Motor neuron (in vitro differentiated cells): Measurements from ENCODE around the gene MEOX2. TPM values are rescaled to one million over a fixed set of nuclear protein-coding genes. Genes with fewer than 3 reads are reported as not detected.
A peak's percentile ranks its signal among the peaks of the same experiment; 100 is the strongest.

ENCODE experiments used
- ATAC-seq, 8 experiments: fragments of 200-7000 bp; cut with Tn5 transposase; replicated peaks in 6 of 8; 2 replicates each; pipeline ENCODE4 v1.8.0; 2021; ENCODE audit warnings: mild to moderate bottlenecking in 8 of 8, moderate library complexity in 8 of 8
- H3K27ac ChIP-seq, 2 donors: fragments of 250-450 bp; sonication (Bioruptor Pico); 2 replicates each; pipeline ENCODE4 v1.9.0; 2021; ENCODE audit warnings: antibody characterized with exemption in 2 of 2, mild to moderate bottlenecking in 2 of 2, moderate library complexity in 1 of 2
- H3K4me1 ChIP-seq, 2 donors: fragments of 250-450 bp; sonication (Bioruptor Pico); replicated peaks in 1 of 2; 2 replicates each; pipeline ENCODE4 v1.6.1; 2021; ENCODE audit warnings: antibody characterized with exemption in 2 of 2, mild to moderate bottlenecking in 2 of 2, moderate library complexity in 1 of 2
- H3K4me3 ChIP-seq, 5 donors: fragments of 250-450 bp; sonication (Bioruptor Pico); 2 replicates each; pipeline ENCODE4 v1.9.0; 2021; ENCODE audit warnings: antibody characterized with exemption in 5 of 5, mild to moderate bottlenecking in 5 of 5, moderate library complexity in 4 of 5
- WGBS, 10 experiments: fragments of 450-650 bp; shearing (Covaris generic); methylation state at CpG; one replicate each; pipeline ENCODE4 v1.0.0; 2022; 5-methylcytosine and 5-hydroxymethylcytosine counted together
- in situ Hi-C, 9 experiments: fragments of 400-800 bp; cut with MboI; loops; one replicate each; pipeline ENCODE4 v1.15.0; 2021; ENCODE audit warnings: low sequenced_read_pairs in 9 of 9, low pct_unique_long_range_greater_than_20kb in 2 of 9; ENCODE audit not compliant: unreplicated experiment in 9 of 9
- total RNA-seq, 8 experiments: library from RNA; unstranded; fragments of 300-600 nt; gene quantifications; 2 replicates each; pipeline versions ENCODE4 v1.2.3 to v1.2.4, GENCODE V29; 2022

Gene MEOX2
- total RNA-seq, 8 experiments from 2014 or later: 0.14 to 12.0 (median 1.3) TPM; not detected in 1

DNA sequence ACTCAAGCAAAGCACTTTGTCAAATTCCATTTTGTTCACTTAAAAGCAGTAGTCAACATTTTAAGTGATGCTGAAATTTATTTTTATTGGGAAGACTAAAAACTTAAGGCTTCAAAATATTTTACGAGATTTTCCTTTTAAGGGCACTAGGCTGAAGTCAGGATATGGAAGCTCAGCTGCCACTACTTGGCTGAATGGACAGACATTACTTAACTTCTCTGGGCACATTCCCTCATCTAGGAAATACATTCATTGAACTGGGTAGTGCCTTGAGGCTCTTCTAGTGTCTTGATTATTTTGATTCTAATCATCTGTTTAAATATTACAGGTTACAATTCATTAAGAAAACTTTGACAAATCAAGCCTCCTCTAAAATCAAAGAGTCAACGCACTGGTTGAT is 11.1 kb downstream of the MEOX2 start:
- no peak overlapping the region for H3K4me3 ChIP-seq
- H3K4me1 ChIP-seq: no peaks in the 10 kb centered on the region
- no peak for ATAC-seq
- H3K27ac ChIP-seq: no peak overlapping the region
- in situ Hi-C loops: no loop called here
- 33 to 100% (median 92%) methylated on average over 1 to 2 of the region's 2 CpGs for WGBS, 10 experiments

DNA sequence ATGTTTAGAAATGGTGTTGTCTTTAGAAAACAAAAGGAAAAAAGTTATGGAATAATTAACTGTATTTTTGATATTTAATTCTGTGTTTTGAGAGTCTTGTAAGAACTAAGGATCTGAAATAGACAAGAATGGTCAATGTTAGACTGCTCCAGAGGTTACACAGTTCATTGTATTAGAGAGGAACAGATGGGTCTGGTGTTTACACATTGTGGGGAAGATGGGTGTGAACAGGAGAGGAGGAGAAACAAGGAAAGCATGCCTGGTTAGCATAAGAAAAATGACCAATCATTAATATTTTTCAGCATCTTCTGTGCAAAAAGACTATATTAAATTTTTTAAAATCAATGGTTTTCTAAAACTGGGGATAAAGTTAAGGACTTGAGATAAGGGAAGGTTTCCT is 11.9 kb downstream of the MEOX2 start:
- ATAC-seq: peak in 1 of 8 experiments; percentile 43
- Histone ChIP-seq H3K27ac (no peak overlapping the region), H3K4me3 (no peak overlapping the region), H3K4me1 (no peaks in the 10 kb centered on the region)
- in situ Hi-C loops: loop anchor here in 1 of 9 experiments (25.0 kb wide), 1 partner anchor 112 kb away; the partner anchor contains the start of gene AGMO

DNA sequence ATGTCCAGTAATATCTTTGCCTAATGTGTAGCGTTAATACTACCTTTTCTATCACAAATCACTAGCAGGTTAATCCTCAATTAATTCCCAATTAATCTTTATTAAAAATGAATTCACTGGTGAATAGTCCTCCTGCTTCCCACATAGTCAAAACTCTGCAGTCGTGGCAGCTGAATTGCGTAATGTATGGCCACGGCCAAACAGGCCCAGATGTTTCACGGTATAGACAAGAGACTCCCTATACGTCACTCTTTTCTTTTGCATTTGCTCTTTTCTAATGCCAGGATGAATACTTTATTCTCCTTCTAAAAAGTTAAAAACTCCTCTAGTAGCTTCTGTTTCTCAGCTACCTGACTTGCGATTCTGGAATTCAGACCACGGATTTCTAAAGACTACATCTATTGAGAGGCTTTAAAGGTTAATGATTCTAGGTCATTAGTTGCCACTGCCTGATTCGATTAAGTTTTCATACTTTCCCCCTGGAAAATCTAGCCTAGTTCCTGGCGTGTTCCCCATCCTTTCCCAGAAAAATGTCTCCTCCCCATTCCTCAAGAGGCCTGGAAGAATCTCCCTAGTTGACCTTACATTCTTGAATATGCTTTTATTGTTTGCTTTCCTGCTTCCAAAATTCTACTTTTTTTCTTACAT is 16.9 kb downstream of the MEOX2 start:
- in situ Hi-C loops: loop anchor here in 1 of 9 experiments (25.0 kb wide), 1 partner anchor 107 kb away; the partner anchor contains the start of gene AGMO
- H3K4me1 ChIP-seq: no peaks in the 10 kb centered on the region
- no peak overlapping the region for H3K4me3 ChIP-seq
- H3K27ac ChIP-seq: no peak overlapping the region
- ATAC-seq: no peak
- WGBS, 10 experiments: 55 to 92% (median 67%) methylated on average over 2 to 10 of the region's 10 CpGs

DNA sequence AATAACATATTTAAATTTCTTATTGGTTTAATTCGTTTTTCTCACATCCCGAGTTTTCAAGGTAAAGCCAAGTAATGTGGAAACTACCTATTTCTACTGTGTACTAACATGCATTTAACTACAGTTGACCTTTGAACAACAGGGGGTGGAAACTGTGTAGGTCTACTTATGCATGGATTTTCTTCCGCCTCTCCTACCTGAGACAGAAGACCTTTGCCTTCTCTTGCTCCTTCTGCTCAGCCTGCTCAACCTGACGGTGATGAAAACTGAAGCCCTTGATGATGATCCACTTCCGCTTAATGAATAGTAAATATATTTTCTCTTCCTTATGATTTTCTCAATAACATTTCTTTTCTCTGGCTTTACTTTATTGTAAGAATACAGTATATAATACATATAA is 18.5 kb downstream of the MEOX2 start:
- Histone ChIP-seq H3K27ac (no peak overlapping the region), H3K4me3 (no peak overlapping the region), H3K4me1 (no peaks in the 10 kb centered on the region)
- no peak for ATAC-seq
- in situ Hi-C loops: loop anchor here in 1 of 9 experiments (25.0 kb wide), 1 partner anchor 106 kb away; the partner anchor contains the start of gene AGMO
- 82 to 100% (median 95%) methylated on average over 2 to 5 of the region's 5 CpGs; no CpG with 5 or more reads in 1 of the 10 experiments for WGBS, 10 experiments

DNA sequence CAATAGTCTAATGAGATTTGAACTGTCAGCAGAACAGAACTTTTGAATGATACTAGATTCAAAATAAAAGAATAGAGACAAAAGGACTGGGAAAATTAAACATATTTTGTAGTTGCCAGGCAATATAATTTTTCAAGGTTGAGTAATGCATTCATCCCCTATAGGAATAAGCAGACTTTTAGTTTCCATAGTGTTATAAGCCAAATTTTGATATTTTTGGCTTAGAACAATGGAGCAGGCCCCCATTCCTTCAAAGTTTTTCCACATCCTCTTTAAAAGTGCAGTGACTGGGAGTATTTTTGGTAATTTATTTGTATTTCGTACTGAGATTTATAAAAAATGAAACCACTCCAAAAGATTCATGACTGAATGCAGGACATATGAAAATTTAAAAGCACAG is 24.0 kb downstream of the MEOX2 start:
- 14 to 100% (median 79%) methylated on average over 1 of the region's 1 CpG; no CpG with 5 or more reads in 2 of the 10 experiments for whole genome bisulfite sequencing, 10 experiments
- no peak for ATAC-seq
- Histone ChIP-seq H3K4me3 (no peak overlapping the region), H3K4me1 (no peaks in the 10 kb centered on the region), H3K27ac (no peak overlapping the region)
- in situ Hi-C loops: loop anchor here in 1 of 9 experiments (25.0 kb wide), 1 partner anchor 100 kb away; the partner anchor contains the start of gene AGMO

DNA sequence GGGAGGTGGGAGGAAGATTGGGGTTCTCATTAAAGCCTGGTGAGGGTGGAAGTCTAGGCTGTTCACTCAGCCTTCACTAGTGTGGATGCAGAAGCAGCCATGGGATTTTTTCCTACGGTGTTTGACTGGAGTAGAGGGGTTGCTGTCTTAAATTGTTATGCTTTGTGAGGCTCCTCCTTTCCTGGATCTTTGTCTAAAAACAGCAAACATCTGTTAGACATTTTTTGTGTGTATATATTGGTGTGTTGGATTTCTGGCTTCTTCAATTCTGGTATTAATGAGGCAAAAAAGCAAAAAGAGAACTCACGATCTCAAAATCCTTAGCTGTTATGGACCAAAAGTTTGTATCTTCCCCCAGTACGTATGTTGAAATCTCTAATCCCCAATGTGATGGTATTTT is 28.2 kb downstream of the MEOX2 start:
- Histone ChIP-seq H3K4me1 (no peaks in the 10 kb centered on the region), H3K27ac (no peak overlapping the region), H3K4me3 (no peak overlapping the region)
- 0 to 88% (median 56%) methylated on average over 1 to 3 of the region's 3 CpGs; no CpG with 5 or more reads in 1 of the 10 experiments for WGBS, 10 experiments
- in situ Hi-C loops: loop anchor here in 1 of 9 experiments (25.0 kb wide), 1 partner anchor 96 kb away; the partner anchor contains the start of gene AGMO
- no peak for ATAC-seq

DNA sequence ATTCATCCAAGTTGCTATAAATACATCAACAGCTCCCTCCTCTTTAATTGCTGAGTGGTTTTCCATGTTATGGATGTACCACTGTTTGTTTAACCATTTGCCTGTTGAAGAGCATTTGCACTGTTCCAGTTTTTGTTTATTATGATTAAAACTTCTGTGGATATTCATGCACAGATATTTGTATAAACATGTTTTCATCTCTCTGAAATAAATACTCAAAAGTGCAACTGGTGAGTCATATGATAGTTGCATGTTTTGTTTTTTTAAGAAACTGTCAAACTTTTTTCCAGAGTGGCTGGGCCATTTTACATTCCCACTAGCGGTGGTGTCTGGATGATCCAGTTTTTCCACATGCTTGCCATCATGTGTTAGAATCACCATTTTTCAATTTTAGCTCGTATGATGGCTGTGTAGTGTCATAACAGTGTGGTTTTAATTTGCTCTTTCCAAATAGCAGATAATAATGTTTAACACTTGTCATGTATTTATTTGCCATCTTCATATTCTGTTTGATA is 33.6 kb downstream of the MEOX2 start:
- WGBS, 10 experiments: 0 to 91% (median 63%) methylated on average over 1 to 2 of the region's 2 CpGs; no CpG with 5 or more reads in 1 of the 10 experiments
- Histone ChIP-seq H3K27ac (no peak overlapping the region), H3K4me1 (no peaks in the 10 kb centered on the region), H3K4me3 (no peak overlapping the region)
- peak in 1 of 8 experiments; percentile 59 for ATAC-seq
- in situ Hi-C loops: loop anchor here in 1 of 9 experiments (25.0 kb wide), 1 partner anchor 91 kb away; the partner anchor contains the start of gene AGMO

DNA sequence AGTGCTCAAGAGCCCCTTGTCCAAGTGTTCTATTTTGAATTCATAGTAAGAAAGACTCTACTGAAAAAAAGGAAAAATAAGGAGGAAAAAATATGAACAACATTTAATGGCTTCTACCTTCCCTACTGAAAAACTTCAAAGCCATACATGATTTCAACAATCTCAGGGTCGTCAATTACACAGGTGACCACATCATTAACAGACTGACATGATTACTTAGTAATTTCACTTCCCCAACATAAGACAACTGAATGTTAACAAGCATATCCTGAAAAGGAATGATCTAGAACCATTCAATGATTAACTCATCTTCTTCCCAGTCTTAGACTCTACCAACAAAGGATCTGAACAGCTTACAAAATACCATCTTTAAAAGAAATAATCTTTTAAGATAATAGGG is 34.8 kb downstream of the MEOX2 start:
- ATAC-seq: no peak
- whole genome bisulfite sequencing, 10 experiments: 0 to 100% (median 86%) methylated on average over 1 of the region's 1 CpG; no CpG with 5 or more reads in 1 of the 10 experiments
- Histone ChIP-seq H3K4me3 (no peak overlapping the region), H3K4me1 (no peaks in the 10 kb centered on the region), H3K27ac (no peak overlapping the region)
- in situ Hi-C loops: loop anchor here in 1 of 9 experiments (25.0 kb wide), 1 partner anchor 89 kb away; the partner anchor contains the start of gene AGMO

DNA sequence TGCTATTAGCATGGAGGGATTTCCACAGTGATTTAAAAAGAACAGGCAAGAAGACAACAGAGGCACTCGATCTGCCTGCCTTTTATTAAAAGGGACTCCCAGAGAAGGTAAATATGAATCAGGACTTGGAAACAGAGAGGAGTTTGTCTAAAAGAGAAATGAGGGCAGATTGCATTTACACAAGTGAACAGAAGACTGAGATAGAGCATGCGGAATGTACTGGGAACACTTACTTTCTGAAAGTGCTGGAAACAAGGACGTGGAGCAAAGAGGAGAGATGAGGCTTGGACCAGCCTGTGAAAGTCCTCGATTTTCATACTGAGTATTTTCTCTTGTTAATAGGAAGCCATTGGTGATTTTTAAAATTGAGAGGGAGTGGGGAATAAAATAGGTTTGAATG is 35.7 kb downstream of the MEOX2 start:
- WGBS, 10 experiments: 61 to 93% (median 74%) methylated on average over 2 to 4 of the region's 4 CpGs; no CpG with 5 or more reads in 1 of the 10 experiments
- Histone ChIP-seq H3K27ac (no peak overlapping the region), H3K4me3 (no peak overlapping the region), H3K4me1 (no peaks in the 10 kb centered on the region)
- in situ Hi-C loops: loop anchor here in 1 of 9 experiments (25.0 kb wide), 1 partner anchor 88 kb away; the partner anchor contains the start of gene AGMO
- ATAC-seq: peak in 1 of 8 experiments; percentile 75

DNA sequence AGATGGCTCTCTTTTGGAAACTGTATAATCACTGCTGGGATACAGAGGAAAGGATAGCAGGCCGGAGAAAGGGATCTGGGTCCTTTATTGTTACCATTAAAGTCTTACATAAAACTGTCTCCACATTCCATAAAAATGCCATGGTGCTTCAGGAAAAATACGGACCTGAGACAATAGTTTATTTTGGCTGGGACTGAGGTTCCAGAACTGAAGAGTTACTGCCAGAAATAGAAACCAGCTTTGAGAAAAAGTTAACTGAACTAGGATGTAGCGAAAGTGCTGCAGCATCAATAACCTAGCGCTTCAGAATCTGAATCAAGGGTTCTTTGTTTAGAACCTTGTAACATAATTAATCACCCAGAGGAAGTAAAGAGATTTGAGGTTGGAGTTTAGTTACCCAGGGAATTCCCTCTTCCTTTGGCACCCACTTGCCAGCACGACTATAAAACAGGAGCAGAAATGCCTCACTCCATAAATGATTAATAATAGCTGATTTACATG is 38.0 kb downstream of the MEOX2 start:
- no peak overlapping the region for H3K27ac ChIP-seq
- no peak overlapping the region for H3K4me3 ChIP-seq
- H3K4me1 ChIP-seq: peaks cover 0 to 8% of the 10 kb centered on the region in 2 donors
- ATAC-seq: peak in 4 of 8 experiments; percentile 16 to 77 (median 45)
- in situ Hi-C loops: no loop called here
- WGBS, 10 experiments: 12 to 79% (median 57%) methylated on average over 2 to 5 of the region's 5 CpGs

DNA sequence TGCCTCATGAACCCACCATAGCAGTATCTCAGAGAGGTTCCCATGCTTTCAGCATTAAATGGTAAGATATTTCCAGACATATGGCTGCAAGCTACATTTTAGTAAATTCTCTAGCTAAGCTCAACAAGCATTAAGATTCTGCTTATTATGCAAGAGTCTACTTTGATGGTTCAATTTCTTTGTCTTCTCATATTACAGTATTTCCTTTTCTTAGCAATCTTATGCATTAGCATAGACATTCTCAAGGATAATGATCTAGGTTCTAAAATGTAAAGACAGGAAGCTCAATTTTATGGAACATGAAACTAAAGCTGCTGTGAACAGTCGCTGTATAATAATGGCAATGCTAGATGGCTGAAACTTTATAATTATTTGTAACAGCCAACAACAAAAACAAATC is 39.2 kb downstream of the MEOX2 start:
- 88 to 100% (median 100%) methylated on average over 1 of the region's 1 CpG; no CpG with 5 or more reads in 1 of the 10 experiments for WGBS, 10 experiments
- Histone ChIP-seq H3K27ac (no peak overlapping the region), H3K4me3 (no peak overlapping the region), H3K4me1 (peaks cover 0 to 8% of the 10 kb centered on the region in 2 donors)
- in situ Hi-C loops: no loop called here
- ATAC-seq: peak in 2 of 8 experiments; percentile 38 to 70

DNA sequence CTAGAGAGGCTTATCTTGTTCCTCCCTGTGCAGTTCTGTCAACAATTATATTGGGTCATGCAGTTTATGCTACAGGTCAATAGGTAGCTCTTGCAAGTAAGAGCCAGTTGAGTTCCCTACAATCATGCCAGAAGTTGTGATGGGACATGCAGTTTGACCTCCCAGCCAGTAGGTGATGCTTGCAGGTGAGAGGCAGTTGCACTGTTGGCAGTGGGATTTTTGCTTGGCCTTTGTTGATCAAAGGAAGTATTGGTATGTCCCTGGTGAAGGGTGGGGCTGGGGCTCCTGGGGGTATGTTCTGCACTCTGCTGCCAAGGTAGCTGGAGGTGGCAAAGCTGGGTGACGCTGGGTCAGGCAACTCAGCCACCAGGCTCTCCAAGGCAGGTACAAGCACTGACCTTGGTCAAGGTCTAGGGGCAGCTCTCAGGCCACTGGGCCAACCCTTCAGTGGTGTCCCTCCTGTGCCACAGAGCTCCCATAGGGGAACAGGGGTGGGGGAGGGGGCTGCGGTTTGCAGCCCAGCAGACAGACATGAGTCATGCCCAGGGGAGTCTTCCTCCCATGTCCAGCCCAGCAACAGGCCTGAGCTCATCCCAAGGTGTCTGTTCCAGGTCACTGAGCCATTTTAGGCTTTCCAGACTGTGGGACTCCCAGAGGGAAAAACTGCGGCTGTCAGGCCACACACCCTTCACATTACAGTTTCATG is 43.3 kb downstream of the MEOX2 start:
- 83 to 100% (median 83%) methylated on average over 1 of the region's 3 CpGs; no CpG with 5 or more reads in 7 of the 10 experiments for WGBS, 10 experiments
- no peak for ATAC-seq

DNA sequence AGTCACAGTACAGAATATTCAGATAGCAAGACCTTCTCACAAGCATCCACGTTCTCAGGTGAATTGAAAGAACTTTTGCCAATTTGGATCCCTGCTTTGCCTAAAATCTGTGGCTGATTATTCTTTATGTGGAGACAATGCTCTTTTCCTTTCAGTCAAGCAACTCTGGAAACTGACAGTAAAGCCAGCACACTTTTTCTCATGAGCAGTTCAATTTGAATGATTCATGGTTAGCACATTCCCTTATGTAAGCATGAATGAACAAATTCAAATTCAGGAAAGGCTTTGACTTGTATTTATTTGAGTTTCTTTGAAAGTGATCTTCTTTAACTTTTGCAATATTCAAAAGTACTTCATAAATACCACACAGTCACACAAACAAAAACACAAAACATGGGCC is 57.6 kb downstream of the MEOX2 start:
- WGBS, 10 experiments: 0 to 80% (median 60%) methylated on average over 1 of the region's 1 CpG; no CpG with 5 or more reads in 3 of the 10 experiments

More for the DNA sequence above, 43.3 kb downstream of the MEOX2 start:
- in situ Hi-C loops: no loop called here
- H3K27ac ChIP-seq: no peak overlapping the region
- peaks cover 0 to 8% of the 10 kb centered on the region in 2 donors for H3K4me1 ChIP-seq
- no peak overlapping the region for H3K4me3 ChIP-seq

More for the DNA sequence above, 57.6 kb downstream of the MEOX2 start:
- peak in 3 of 8 experiments; percentile 75 to 88 (median 83) for ATAC-seq
- in situ Hi-C loops: no loop called here
- H3K4me3 ChIP-seq: no peak overlapping the region
- no peak overlapping the region for H3K27ac ChIP-seq
- no peaks in the 10 kb centered on the region for H3K4me1 ChIP-seq
